GM18870 (cell line): ENCODE measurements around the gene PRCD.
"Not testable (repeated sequence)": the region's sequence is repeated elsewhere in the genome, so short reads cannot be mapped to it uniquely, and the experiment has no call there.

ENCODE experiments used
- ATAC-seq: cut with Tn5 transposase; IDR thresholded peaks from one replicate; pipeline ENCODE4 v1.9.1; 2021; ENCODE audit warnings: moderate library complexity; ENCODE audit not compliant: unreplicated experiment

PRCD gene

DNA sequence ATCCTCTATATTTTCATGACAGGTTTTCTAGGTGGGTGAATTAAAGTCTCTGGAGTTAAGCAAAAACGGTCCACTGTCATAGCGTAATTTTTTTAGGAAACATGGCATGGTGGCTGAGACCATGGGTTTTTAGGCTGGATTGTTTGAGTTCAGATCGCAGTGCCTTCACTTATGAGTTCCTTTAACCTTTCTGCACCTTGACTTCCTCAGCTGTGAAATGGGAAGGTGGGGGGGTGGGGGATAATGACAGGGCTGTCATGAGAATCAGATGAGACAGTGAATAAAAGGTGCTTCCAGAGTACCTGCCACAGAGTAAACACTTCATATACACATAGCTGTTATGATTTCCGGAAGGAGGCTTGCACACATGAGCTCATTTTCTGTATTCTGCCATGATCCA, 11.8 kb downstream of the PRCD start:
- ATAC-seq = no peak

DNA sequence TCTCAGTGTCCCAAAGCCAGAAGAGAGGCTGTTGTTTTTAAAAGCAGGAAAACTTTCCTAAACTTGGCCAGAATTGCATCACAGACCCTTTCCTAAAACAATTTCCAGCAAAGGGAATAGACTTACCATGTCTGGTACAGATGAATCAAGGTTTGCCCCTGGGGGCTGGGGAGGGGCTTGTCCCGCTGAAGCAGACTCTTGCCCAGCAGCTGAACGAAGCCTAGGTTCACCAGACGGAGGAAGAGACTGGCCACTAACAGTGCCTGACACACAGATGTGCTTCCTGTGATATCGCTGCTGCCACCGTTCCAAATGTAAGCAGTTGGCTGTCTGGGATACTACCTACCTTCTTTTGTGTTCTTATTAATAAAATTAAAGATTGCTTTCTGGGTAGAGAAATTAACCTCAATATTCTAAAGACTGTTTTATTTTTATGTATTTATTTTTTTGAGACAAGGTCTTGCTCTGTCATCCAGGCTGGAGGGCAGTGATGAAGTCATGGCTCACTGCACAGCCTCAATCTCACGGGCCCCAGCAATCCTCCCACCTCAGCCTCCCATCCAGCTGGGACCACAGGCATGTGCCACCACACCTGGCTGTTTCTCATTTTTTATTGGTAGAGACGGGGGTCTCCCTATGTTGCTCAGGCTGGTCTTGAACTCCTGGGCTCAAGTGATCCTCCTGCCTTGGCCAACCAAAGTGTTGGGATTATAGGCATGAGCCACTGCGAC, 13.5 kb downstream of the PRCD start:
- no peak for ATAC-seq

GRCh38 chr17:76554131-76554530, 14.3 kb downstream of the PRCD start:
- ATAC-seq = no peak

DNA sequence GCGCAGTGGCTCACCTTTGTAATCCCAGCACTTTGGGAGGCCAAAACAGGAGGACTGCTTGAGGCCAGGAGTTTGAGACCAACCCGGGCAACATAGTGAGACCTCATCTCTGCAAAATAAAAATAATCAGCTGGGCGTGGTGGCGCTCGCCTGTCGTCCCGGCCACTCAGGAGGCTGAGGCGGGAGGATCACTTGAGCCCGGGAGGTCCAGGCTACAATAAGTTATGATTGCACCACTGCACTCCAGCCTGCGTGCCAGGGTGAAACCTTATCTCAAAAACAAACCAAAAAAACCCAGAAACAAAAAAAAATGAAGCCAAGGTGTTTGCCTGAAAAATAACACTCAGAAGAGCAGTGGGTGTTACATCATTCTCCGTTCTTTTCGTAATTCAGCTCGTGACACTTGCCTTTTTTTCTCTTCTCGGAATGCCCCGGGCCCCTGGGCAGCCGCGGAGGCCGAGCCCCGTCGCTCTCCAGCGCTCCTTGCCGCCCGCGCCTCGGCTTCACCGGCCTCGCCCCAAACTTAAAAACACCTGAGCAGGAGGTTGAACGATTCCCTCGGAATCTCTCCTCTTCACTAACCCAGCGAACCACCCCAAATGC, 17.0 kb downstream of the PRCD start:
- peak; percentile 24 for ATAC-seq

GRCh38 chr17:76557368-76558197, 17.7 kb downstream of the PRCD start:
- peak; percentile 68 for ATAC-seq

GRCh38 chr17:76558198-76559095, 18.6 kb downstream of the PRCD start:
- no peak for ATAC-seq

- not testable (repeated sequence) for ATAC-seq
These were observed 19.6 kb downstream of the PRCD start for GRCh38 chr17:76559460-76559859.

DNA sequence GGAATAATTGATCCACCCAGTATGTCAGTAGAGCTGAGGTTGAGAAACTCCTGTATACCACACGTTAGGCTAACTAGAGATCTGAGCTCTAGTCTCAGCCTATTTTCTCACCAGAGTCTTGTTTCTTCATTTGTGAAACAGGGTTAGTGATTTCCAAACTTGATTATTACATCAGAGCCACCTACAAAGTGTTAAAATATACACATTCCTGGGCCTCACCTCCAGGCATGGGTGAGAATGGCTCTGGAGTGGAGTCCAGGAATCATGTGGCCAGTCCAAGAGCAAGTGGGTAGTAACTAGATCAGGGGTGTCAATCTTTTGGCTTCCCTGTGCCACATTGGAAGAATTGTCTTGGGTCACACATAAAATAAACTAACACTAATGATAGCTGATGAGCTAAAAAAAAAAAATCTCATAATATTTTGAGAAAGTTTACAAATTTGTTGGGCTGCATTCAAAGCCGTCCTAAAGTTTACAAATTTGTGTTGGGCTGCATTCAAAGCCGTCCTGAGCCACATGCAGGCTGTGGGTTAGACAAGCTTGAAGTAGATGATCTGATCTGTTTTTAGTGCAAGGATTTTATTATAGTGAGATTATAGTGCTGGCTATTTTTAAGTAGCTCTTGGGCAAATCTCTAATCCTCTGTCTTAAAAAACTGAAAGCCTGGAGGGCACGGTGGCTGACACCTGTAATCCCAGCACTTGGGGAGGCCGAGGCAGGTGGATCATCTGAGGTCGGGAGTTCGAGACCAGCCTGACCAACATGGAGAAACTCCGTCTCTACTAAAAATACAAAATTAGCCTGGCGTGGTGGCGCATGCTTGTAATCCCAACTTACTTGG, 20.4 kb downstream of the PRCD start:
- no peak for ATAC-seq

GRCh38 chr17:76560877-76561221, 21.0 kb downstream of the PRCD start:
- ATAC-seq = no peak

GRCh38 chr17:76561332-76561731, 21.5 kb downstream of the PRCD start:
- ATAC-seq = no peak

DNA sequence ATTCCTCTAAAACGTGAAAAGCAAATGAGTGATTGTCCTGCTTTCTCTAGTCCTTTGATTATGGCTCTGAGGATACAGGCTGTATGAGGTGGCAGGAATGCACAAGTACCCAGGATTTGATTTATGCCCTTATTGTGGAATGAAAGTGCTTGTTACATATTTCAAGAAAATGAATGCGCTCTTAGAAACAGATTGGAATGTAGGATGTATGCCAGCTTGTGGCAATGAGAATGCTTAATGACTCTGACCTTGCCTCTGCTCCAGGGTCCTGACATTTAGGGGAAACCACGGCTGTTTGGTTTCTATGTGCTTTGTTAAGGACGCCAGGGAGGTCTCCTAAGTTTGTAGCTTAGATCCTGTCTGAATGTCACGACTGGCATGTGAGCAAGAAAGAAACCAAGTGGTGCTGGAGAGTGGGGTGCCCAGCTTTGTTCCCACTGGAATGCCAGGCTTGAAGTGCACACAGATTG, 22.0 kb downstream of the PRCD start:
- no peak for ATAC-seq

- no peak for ATAC-seq
These were observed 22.9 kb downstream of the PRCD start for GRCh38 chr17:76562734-76563148.

DNA sequence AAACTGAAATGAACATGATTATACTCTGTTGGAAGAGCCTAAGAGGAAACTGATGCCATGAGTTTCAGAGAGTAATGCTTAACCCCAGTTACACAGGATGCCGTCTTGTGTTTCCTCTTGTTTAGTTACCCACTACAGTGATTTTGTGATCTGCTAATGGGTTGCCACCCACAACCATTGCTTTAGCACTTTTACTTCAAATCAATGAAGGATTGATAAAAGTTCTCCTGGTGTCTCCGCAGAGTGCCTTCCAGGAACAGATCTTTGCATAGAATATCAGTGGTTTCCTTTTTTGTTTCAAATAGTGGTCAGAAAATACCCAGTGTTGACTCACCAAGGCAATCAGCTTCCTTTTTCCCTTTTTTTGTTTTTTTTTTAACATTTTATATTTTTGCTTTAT, 23.5 kb downstream of the PRCD start:
- ATAC-seq = not testable (repeated sequence)

GRCh38 chr17:76564991-76565727, 25.3 kb downstream of the PRCD start:
- not testable (repeated sequence) for ATAC-seq

DNA sequence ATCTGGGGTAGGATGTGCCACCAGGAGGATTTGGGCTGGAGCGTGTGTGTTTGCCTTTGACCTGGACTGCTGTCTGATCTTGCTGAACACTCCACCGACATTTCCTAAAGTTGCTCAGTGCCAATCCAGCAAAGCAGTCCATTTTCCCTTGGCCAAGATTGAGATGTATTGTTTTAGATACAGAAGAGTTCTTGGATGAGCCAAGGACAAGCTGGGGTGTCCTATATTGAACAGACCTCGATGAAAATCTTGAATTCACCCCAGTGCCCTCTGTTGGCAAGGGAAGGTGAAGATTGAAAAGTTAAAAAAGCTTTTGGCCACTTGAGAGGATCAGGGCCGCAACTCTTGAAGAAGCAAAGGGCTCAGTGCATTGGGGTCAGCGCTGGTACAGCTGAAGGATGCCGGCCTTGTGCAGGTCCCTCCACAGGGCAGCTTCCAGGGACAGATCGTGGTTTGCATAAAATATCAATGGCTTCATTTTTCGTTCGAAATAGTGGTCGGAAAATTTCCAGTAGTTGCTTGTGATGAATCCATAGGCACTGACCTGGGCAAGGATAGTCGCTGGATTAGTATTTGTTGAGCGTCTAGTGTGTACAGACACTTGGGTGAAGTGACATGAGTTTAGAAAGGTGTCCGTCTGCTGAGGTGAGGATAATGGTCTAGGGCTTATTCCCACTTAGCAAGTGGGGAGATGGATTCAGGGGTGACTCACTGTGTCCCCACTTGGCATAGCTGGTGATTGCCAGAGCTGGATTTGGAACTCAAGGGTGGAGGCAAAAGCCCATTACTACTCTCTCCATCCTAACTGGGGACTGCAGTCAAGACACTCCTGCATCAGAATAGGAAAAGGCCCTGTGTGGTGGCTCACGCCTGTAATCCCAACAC, 26.1 kb downstream of the PRCD start:
- no peak for ATAC-seq

DNA sequence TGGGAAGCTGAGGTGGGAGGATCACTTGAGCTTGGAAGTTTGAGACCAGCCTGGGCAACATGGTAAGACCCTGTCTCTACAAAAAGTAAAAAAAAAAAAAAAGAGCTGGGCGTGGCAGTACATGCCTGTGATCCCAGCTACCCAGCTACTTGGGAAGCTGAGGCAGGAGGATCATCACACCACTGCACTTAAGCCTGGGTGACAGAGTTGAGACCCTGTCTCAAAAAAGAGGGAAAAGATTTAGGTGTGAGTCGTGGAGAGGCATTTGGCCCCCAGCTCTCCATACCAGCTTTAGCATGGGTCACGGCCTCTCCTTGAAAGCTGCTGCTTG, 26.7 kb downstream of the PRCD start:
- ATAC-seq = no peak

GRCh38 chr17:76566988-76567431, 27.2 kb downstream of the PRCD start:
- no peak for ATAC-seq
